GM18505 (cell line): ENCODE measurements around the gene STON1.

ENCODE experiments used
- ATAC-seq: cut with Tn5 transposase; IDR thresholded peaks from one replicate; pipeline ENCODE4 v1.9.1; 2021; ENCODE audit not compliant: unreplicated experiment
- POLR2A ChIP-seq: IDR thresholded peaks from 4 replicates; pipeline ENCODE4 v1.6.1; 2011; ENCODE audit warnings: borderline replicate concordance; ENCODE audit not compliant: insufficient read depth, insufficient read length; ENCODE audit errors: extremely low read depth

Gene STON1

GRCh38 chr2:48624696-48625095 lies 94.7 kb downstream of the STON1 start:
- TF ChIP-seq POLR2A = no peak

GRCh38 chr2:48626047-48626446 lies 96.1 kb downstream of the STON1 start:
- no peak for TF ChIP-seq POLR2A
- ATAC-seq = no peak

More at GRCh38 chr2:48624696-48625095, 94.7 kb downstream of the STON1 start:
- ATAC-seq = no peak

- ATAC-seq = no peak
- TF ChIP-seq POLR2A = no peak
These were observed 103.2 kb downstream of the STON1 start for GRCh38 chr2:48633143-48633542.

- ATAC-seq = no peak
- no peak for TF ChIP-seq POLR2A
These were observed 105.8 kb downstream of the STON1 start for GRCh38 chr2:48635786-48636185.

GRCh38 chr2:48638261-48638660 lies 108.3 kb downstream of the STON1 start:
- no peak for ATAC-seq
- no peak for TF ChIP-seq POLR2A
